HUES48 (cell line): ENCODE measurements around the gene DGCR6L.
"Not testable (repeated sequence)": the region's sequence is repeated elsewhere in the genome, so short reads cannot be mapped to it uniquely, and the experiment has no call there.

Experiments
- H3K27ac ChIP-seq: one replicate; pipeline ENCODE4 v1.7.0; 2013; ENCODE audit warnings: low read depth, low read length, inconsistent platforms
- H3K27me3 ChIP-seq: 2 replicates; pipeline ENCODE4 v1.6.1; 2013; ENCODE audit warnings: mild to moderate bottlenecking, low read length; ENCODE audit not compliant: control insufficient read depth, insufficient read depth
- H3K36me3 ChIP-seq: 2 replicates; pipeline ENCODE4 v1.6.1; 2013; ENCODE audit warnings: low read length; ENCODE audit not compliant: control insufficient read depth, insufficient read depth
- H3K4me1 ChIP-seq: 2 replicates; pipeline ENCODE4 v1.6.1; 2013; ENCODE audit warnings: mild to moderate bottlenecking, low read length; ENCODE audit not compliant: control insufficient read depth, insufficient read depth
- H3K4me3 ChIP-seq: 2 replicates; pipeline ENCODE4 v1.5.1; 2013; ENCODE audit warnings: mild to moderate bottlenecking, low read depth, low read length
- H3K9ac ChIP-seq: 2 replicates; pipeline ENCODE4 v1.6.1; 2013; ENCODE audit warnings: mild to moderate bottlenecking, low read depth, low read length, moderate library complexity
- H3K9me3 ChIP-seq: 2 replicates; pipeline ENCODE4 v1.6.1; 2013; ENCODE audit warnings: low read length; ENCODE audit not compliant: control insufficient read depth, insufficient read depth

Gene DGCR6L

GRCh38 chr22:20305894-20306645, 13.8 kb downstream of the DGCR6L start:
- Histone ChIP-seq H3K27ac (no peak overlapping the region), H3K4me1 (no peaks in the 10 kb centered on the region), H3K9ac (no peak overlapping the region)

GRCh38 chr22:20305230-20305893, 14.5 kb downstream of the DGCR6L start:
- not testable (repeated sequence) for H3K27ac ChIP-seq, H3K9me3 ChIP-seq, H3K36me3 ChIP-seq, H3K4me1 ChIP-seq, H3K4me3 ChIP-seq, H3K9ac ChIP-seq
- H3K27me3 ChIP-seq, result peaks cover 15% of the 10 kb centered on the region

More at GRCh38 chr22:20305894-20306645, 13.8 kb downstream of the DGCR6L start:
- Histone ChIP-seq H3K9me3 (no peaks in the 10 kb centered on the region), H3K27me3 (peaks cover 8% of the 10 kb centered on the region), H3K36me3 (no peaks in the 10 kb centered on the region), H3K4me3 (no peak overlapping the region)

- Histone ChIP-seq H3K27me3 (peaks cover 22% of the 10 kb centered on the region), H3K9me3 (no peaks in the 10 kb centered on the region), H3K36me3 (no peaks in the 10 kb centered on the region), H3K9ac (no peak overlapping the region), H3K4me3 (no peak overlapping the region), H3K4me1 (no peaks in the 10 kb centered on the region), H3K27ac (no peak overlapping the region)
These were observed 15.2 kb downstream of the DGCR6L start for GRCh38 chr22:20304646-20305045.

GRCh38 chr22:20303229-20303534, 16.7 kb downstream of the DGCR6L start:
- H3K4me3 ChIP-seq, H3K4me1 ChIP-seq, H3K36me3 ChIP-seq, H3K9ac ChIP-seq, H3K9me3 ChIP-seq, H3K27ac ChIP-seq: not testable (repeated sequence)
- peaks cover 28% of the 10 kb centered on the region for H3K27me3 ChIP-seq

GRCh38 chr22:20302438-20303228, 17.2 kb downstream of the DGCR6L start:
- Histone ChIP-seq H3K4me1 (no peaks in the 10 kb centered on the region), H3K27ac (no peak overlapping the region), H3K9ac (no peak overlapping the region), H3K27me3 (peaks cover 34% of the 10 kb centered on the region), H3K4me3 (no peak overlapping the region), H3K9me3 (no peaks in the 10 kb centered on the region), H3K36me3 (no peaks in the 10 kb centered on the region)

- no peaks in the 10 kb centered on the region for H3K9me3 ChIP-seq
- peaks cover 48% of the 10 kb centered on the region for H3K27me3 ChIP-seq
- no peaks in the 10 kb centered on the region for H3K36me3 ChIP-seq
- no peaks in the 10 kb centered on the region for H3K4me1 ChIP-seq
- no peak overlapping the region for H3K27ac ChIP-seq
- peak overlapping the region; percentile 64 for H3K4me3 ChIP-seq
- no peak overlapping the region for H3K9ac ChIP-seq
These were observed 20.1 kb downstream of the DGCR6L start for GRCh38 chr22:20299746-20300136.

GRCh38 chr22:20298803-20299745, 20.8 kb downstream of the DGCR6L start:
- H3K9me3 ChIP-seq, result no peaks in the 10 kb centered on the region
- no peak overlapping the region for H3K9ac ChIP-seq
- H3K27ac ChIP-seq, result no peak overlapping the region
- H3K36me3 ChIP-seq, result no peaks in the 10 kb centered on the region
- peaks cover 48% of the 10 kb centered on the region for H3K27me3 ChIP-seq
- H3K4me1 ChIP-seq, result no peaks in the 10 kb centered on the region
- peak overlapping the region; percentile 74 for H3K4me3 ChIP-seq

- H3K27ac ChIP-seq, result no peak overlapping the region
- peaks cover 48% of the 10 kb centered on the region for H3K27me3 ChIP-seq
- no peaks in the 10 kb centered on the region for H3K36me3 ChIP-seq
- no peaks in the 10 kb centered on the region for H3K4me1 ChIP-seq
- H3K4me3 ChIP-seq, result peak overlapping the region; percentile 74
- H3K9ac ChIP-seq, result no peak overlapping the region
- no peaks in the 10 kb centered on the region for H3K9me3 ChIP-seq
These were observed 21.6 kb downstream of the DGCR6L start for GRCh38 chr22:20298110-20298802.

- Histone ChIP-seq H3K9ac (no peak overlapping the region), H3K27me3 (peaks cover 48% of the 10 kb centered on the region)
These were observed 22.3 kb downstream of the DGCR6L start for GRCh38 chr22:20297414-20298109.

GRCh38 chr22:20296598-20296997, 23.3 kb downstream of the DGCR6L start:
- Histone ChIP-seq H3K4me3 (no peak overlapping the region), H3K36me3 (no peaks in the 10 kb centered on the region), H3K27me3 (peaks cover 46% of the 10 kb centered on the region), H3K9ac (no peak overlapping the region), H3K27ac (no peak overlapping the region), H3K4me1 (no peaks in the 10 kb centered on the region), H3K9me3 (no peaks in the 10 kb centered on the region)

More at GRCh38 chr22:20297414-20298109, 22.3 kb downstream of the DGCR6L start:
- no peak overlapping the region for H3K4me3 ChIP-seq
- no peaks in the 10 kb centered on the region for H3K36me3 ChIP-seq
- H3K27ac ChIP-seq, result no peak overlapping the region
- H3K4me1 ChIP-seq, result no peaks in the 10 kb centered on the region
- no peaks in the 10 kb centered on the region for H3K9me3 ChIP-seq
